Prostate gland (tissue), 2 donors: Measurements from ENCODE around the gene PRKAG2. TPM values are rescaled to one million over a fixed set of nuclear protein-coding genes. Genes with fewer than 3 reads are reported as not detected.
A peak's percentile ranks its signal among the peaks of the same experiment; 100 is the strongest.

ENCODE experiments used
- DNase-seq: peaks from one replicate; pipeline ENCODE4 v3.0.0-alpha.2; 2019; ENCODE audit warnings: low spot score
- H3K27ac ChIP-seq, 2 donors: fragments of 200-600 bp; sonication (generic); 2 replicates each; pipeline ENCODE4 v1.5.1; 2017 to 2019
- H3K27me3 ChIP-seq: fragments of 200-600 bp; sonication (generic); replicated peaks from 2 replicates; pipeline ENCODE4 v1.5.1; 2019; ENCODE audit not compliant: insufficient read depth
- H3K36me3 ChIP-seq, 2 donors: fragments of 200-600 bp; sonication (generic); 1 replicate in 1 of 2; 2 replicates in 1 of 2; pipeline versions ENCODE4 v1.5.1 to v1.8.1; 2017 to 2019
- H3K4me1 ChIP-seq: fragments of 200-600 bp; sonication (generic); replicated peaks from 2 replicates; pipeline ENCODE4 v1.5.1; 2019
- H3K4me3 ChIP-seq, 2 donors: fragments of 200-600 bp; sonication (generic); 2 replicates each; pipeline ENCODE4 v1.5.1; 2017 to 2019
- H3K9me3 ChIP-seq: fragments of 200-600 bp; sonication (generic); 2 replicates; pipeline ENCODE4 v1.5.1; 2017
- POLR2A ChIP-seq: fragments of 450-650 bp; IDR thresholded peaks from one replicate; pipeline ENCODE4 v1.6.1; 2016; ENCODE audit warnings: antibody characterized with exemption, mild to moderate bottlenecking
- POLR2AphosphoS5 ChIP-seq: sonication (generic); formaldehyde crosslinking; IDR thresholded peaks from one replicate; pipeline ENCODE4 v1.6.1; 2017; ENCODE audit warnings: antibody characterized with exemption
- WGBS: methylation state at CpG from one replicate; pipeline ENCODE4 v1.1.5; 2018; 5-methylcytosine and 5-hydroxymethylcytosine counted together
- intact Hi-C: fragments of 100-400 bp; cut with DNase I; formaldehyde crosslinking; loops from one replicate; pipeline ENCODE4 v1.14.2; 2022
- total RNA-seq, 2 donors: library from RNA; depleted of rRNA; stranded (reverse); fragments of >200 nt; gene quantifications; one replicate each; pipeline ENCODE4 v1.1.0, GENCODE V29; 2016
- TF ChIP-seq, protein P1 (sequence below), 4 experiments: fragments of 200-600 bp in 2 of 4; fragments of 450-650 bp in 2 of 4; sonication (generic) in 2 of 4; IDR thresholded peaks; 1 replicate in 3 of 4; 2 replicates in 1 of 4; pipeline ENCODE4 v1.5.1; 2016 to 2019; ENCODE audit warnings: antibody characterized with exemption in 4 of 4, mild to moderate bottlenecking in 2 of 4, moderate library complexity in 2 of 4

Gene PRKAG2
- total RNA-seq, 2 donors from 2014 or later = 31.6 to 38.1 TPM

- H3K27me3 ChIP-seq = no peaks in the 10 kb centered on the region
- WGBS = 46% methylated on average over 20 of the region's 20 CpGs
- no peaks in the 10 kb centered on the region for H3K9me3 ChIP-seq
- DNase-seq = peak; percentile 49
- TF ChIP-seq POLR2A (no peak), POLR2AphosphoS5 (peak; percentile 70)
- TF ChIP-seq, protein P1, sequence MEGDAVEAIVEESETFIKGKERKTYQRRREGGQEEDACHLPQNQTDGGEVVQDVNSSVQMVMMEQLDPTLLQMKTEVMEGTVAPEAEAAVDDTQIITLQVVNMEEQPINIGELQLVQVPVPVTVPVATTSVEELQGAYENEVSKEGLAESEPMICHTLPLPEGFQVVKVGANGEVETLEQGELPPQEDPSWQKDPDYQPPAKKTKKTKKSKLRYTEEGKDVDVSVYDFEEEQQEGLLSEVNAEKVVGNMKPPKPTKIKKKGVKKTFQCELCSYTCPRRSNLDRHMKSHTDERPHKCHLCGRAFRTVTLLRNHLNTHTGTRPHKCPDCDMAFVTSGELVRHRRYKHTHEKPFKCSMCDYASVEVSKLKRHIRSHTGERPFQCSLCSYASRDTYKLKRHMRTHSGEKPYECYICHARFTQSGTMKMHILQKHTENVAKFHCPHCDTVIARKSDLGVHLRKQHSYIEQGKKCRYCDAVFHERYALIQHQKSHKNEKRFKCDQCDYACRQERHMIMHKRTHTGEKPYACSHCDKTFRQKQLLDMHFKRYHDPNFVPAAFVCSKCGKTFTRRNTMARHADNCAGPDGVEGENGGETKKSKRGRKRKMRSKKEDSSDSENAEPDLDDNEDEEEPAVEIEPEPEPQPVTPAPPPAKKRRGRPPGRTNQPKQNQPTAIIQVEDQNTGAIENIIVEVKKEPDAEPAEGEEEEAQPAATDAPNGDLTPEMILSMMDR (IDR thresholded peaks at IDR 0.05) = no peak
- H3K4me3 ChIP-seq = no peak overlapping the region
- H3K4me1 ChIP-seq = no peaks in the 10 kb centered on the region
- no peaks in the 10 kb centered on the region for H3K36me3 ChIP-seq
- H3K27ac ChIP-seq = peak overlapping the region; percentile 11 to 55
- intact Hi-C loops = loop anchor here (5.0 kb wide), 3 partner anchors 58 to 188 kb away; no protein-coding TSS in a partner anchor
Observed at GRCh38 chr7:151568956-151569940, 307.7 kb downstream of the PRKAG2 start.

GRCh38 chr7:151566897-151567320 is 310.0 kb downstream of the PRKAG2 start:
- TF ChIP-seq, protein P1 (IDR thresholded peaks at IDR 0.05) = no peak
- TF ChIP-seq POLR2A (no peak), POLR2AphosphoS5 (peak; percentile 89)
- intact Hi-C loops = loop anchor here (5.0 kb wide), 3 partner anchors 60 to 190 kb away; no protein-coding TSS in a partner anchor
- H3K9me3 ChIP-seq = no peaks in the 10 kb centered on the region
- H3K36me3 ChIP-seq = no peaks in the 10 kb centered on the region
- no peaks in the 10 kb centered on the region for H3K4me1 ChIP-seq
- peak; percentile 69 for DNase-seq
- H3K4me3 ChIP-seq = no peak overlapping the region
- H3K27ac ChIP-seq = peak overlapping the region; percentile 55 to 57
- WGBS = 19% methylated on average over 8 of the region's 8 CpGs
- no peaks in the 10 kb centered on the region for H3K27me3 ChIP-seq

- WGBS = 78% methylated on average over 9 of the region's 9 CpGs
- TF ChIP-seq POLR2A (no peak), POLR2AphosphoS5 (no peak)
- TF ChIP-seq, protein P1 (IDR thresholded peaks at IDR 0.05) = no peak
- no peak for DNase-seq
- no peaks in the 10 kb centered on the region for H3K4me1 ChIP-seq
- no peaks in the 10 kb centered on the region for H3K9me3 ChIP-seq
- H3K27ac ChIP-seq = no peak overlapping the region
- no peak overlapping the region for H3K4me3 ChIP-seq
- H3K36me3 ChIP-seq = no peaks in the 10 kb centered on the region
- intact Hi-C loops = loop anchor here (5.0 kb wide), 3 partner anchors 62 to 192 kb away; no protein-coding TSS in a partner anchor
- H3K27me3 ChIP-seq = no peaks in the 10 kb centered on the region
Observed at GRCh38 chr7:151565541-151565940, 311.4 kb downstream of the PRKAG2 start.

DNA sequence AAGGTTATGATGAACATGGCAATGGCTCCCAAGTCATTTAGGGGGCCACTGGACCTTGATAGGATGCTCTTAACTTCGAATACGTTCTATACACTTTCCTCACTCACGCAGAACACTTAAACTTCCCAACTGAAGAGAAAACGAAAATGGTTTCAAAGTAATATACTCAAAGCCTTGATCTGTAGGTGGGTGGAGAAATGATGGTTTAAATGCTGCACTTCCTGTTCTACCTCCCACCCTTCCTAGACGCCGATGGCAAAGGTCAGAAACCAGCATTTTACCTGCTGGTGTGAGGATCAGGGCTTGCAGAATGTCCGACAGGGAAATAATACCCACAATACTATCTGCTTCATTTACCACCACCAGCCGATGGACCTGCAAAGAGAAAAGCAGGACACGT is 316.7 kb downstream of the PRKAG2 start:
- no peak for DNase-seq
- no peak overlapping the region for H3K4me3 ChIP-seq
- H3K27ac ChIP-seq = no peak overlapping the region
- no peaks in the 10 kb centered on the region for H3K36me3 ChIP-seq
- H3K9me3 ChIP-seq = no peaks in the 10 kb centered on the region
- H3K27me3 ChIP-seq = no peaks in the 10 kb centered on the region
- 93% methylated on average over 9 of the region's 9 CpGs for WGBS
- TF ChIP-seq, protein P1 (IDR thresholded peaks at IDR 0.05) = no peak
- TF ChIP-seq POLR2AphosphoS5 (no peak), POLR2A (no peak)
- H3K4me1 ChIP-seq = no peaks in the 10 kb centered on the region
- intact Hi-C loops = no loop called here
